GM12864 (cell line): Measurements from ENCODE around the gene MYL1.

Experiments
- DNase-seq: peaks from one replicate; pipeline ENCODE4 v3.0.0-alpha.2; 2011; ENCODE audit warnings: low read depth
- H3K4me3 ChIP-seq: 2 replicates; pipeline ENCODE4 v1.5.1; 2011; ENCODE audit warnings: mild to moderate bottlenecking, low read depth, low read length, control low read depth
- CTCF ChIP-seq: IDR thresholded peaks from 2 replicates; pipeline ENCODE4 v1.5.1; 2011; ENCODE audit warnings: low read depth, mild to moderate bottlenecking, moderate library complexity, low read length, control low read depth, inconsistent platforms; ENCODE audit errors: missing control alignments

The MYL1 gene

DNA sequence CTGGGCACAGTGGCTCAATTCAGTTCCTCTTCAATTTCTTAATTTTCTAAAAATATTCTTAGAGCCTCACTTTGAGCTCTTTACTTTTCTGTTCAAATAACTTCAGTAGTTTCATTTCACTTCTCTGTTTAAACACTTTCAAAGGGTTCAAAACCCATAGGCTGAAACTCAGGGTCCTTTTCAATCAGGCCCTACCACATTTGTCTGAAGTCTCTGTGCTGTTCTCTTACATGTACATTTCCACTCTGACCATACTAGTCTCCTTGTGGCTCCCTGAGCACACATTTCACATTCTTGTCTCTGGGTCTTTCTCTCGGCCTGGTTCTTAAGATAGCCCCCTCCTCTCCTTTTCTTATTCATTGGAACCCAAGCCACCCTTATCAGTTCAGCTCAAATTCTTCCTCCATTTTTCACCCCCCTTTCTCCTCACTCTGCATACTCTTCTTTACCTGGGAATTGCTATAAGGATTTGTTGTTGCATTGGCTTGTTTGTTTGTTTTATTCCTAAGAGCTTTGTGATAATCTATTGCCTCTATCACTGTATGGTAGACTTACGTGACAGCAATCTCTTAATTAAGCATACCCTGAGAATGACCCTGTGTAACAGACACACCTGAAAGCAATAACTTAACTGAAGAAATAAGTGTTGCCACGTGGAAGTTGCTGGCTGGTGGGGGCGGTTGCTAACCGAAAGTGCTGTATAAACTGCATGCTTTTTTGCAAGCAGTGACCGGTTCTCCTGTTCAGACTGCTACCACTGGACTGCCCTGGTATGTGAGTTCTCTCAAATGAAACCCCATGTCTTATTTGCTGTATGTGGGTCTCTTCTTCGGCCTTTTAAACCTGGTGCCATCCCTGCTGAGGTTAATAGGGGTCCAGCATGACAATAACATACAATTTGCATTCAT, 62.0 kb downstream of the MYL1 start:
- no peak for TF ChIP-seq CTCF
- H3K4me3 ChIP-seq: no peak overlapping the region
- DNase-seq: no peak

DNA sequence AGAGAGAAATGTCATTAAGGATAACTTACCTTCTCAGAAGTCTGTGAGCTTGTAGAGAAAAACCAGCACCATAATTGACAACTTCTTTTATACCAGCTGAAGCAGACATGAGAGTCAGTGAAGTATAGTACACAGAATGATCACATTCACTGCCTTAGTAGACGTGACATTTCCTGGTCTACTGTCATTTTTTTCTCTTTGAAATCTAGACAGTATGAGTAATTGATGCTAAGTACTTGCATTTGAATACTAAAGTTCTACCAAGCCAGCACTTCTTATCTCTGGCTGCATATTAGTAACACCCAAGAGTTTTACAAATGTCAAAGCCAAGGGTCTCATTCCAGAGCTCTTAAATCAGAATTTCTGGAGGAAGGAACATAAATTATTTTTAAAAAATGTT, 64.4 kb downstream of the MYL1 start:
- DNase-seq: no peak
- no peak overlapping the region for H3K4me3 ChIP-seq
- TF ChIP-seq CTCF: no peak
